RPMI7951 (cell line): ENCODE data around the gene HINT2. TPM values are rescaled to one million over a fixed set of nuclear protein-coding genes. Genes with fewer than 3 reads are reported as not detected.

Experiments used
- DNase-seq: peaks from one replicate; pipeline ENCODE4 v3.0.0-alpha.2; 2012; ENCODE audit warnings: low read depth
- total RNA-seq: library from RNA; depleted of rRNA; stranded (reverse); fragments of >200 nt; shearing (Covaris generic); gene quantifications from 2 replicates; pipeline ENCODE4 v1.2.3, GENCODE V29; 2014

HINT2 gene
- total RNA-seq, 1 experiment from 2014 or later: 57.7 TPM

DNA sequence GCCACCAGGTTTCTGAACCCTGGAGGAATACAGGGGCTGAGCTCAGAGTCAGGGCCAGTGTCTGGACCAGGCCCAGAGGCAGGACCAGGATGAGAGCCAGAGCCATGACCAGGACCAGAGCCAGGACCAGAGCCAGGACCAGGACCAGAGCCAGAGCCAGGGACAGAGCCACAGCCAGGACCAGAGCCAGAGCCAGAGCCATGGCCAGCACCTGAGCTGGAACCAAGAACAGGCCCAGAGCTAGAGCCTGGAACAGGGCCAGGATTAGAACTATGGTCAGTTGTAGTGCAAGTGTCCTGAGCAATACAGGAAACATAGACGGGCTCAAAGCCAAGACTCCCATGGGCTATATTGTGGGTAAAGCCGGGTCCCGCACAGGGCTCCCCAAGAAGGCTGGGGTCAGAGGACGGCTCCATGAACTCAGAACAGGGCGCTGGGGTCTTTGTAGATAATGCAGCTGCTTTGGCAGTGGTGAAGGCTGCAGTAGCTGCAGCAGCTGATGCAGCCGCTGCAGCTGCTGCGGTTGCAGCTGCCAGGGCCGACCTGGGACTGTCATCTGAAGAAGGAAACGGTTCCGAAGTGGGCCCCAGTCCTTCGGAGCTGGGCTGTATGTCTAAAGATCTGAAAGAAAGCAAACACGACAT is 3.3 kb downstream of the HINT2 start:
- peak; percentile 62 for DNase-seq

DNA sequence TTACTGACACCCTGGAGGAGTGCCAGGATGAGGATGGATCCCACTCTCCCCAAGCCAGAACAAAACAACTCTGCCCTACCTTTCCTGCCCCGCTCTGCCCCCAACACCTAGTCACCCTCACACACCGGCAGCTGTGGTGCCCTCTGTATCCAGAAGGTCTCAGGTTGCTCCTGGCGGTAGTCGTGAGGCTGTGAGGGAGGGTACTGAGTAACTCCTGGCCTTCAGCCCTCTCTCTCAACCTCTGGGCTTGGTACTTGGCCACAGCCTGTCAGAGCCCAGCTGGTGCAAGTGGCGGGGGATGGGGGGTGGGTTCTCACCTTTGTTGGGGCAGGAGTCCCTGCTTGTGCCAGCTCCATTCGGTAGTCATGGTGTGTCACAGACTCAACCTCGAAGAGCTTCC is 4.7 kb downstream of the HINT2 start:
- DNase-seq: no peak

DNA sequence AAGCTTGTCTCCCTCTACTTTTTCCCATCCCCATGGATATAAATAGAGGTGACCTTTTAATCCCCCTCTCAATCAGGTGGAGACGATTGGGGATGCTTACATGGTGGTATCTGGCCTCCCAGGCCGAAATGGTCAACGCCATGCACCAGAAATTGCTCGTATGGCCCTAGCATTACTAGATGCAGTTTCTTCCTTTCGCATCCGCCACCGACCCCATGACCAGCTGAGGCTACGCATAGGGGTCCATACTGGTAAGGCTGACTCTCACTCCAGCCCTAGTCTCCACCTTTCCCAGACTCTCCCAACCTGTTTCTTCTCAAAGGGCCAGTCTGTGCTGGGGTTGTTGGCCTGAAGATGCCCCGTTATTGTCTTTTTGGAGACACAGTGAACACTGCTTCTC is 6.4 kb downstream of the HINT2 start:
- no peak for DNase-seq

DNA sequence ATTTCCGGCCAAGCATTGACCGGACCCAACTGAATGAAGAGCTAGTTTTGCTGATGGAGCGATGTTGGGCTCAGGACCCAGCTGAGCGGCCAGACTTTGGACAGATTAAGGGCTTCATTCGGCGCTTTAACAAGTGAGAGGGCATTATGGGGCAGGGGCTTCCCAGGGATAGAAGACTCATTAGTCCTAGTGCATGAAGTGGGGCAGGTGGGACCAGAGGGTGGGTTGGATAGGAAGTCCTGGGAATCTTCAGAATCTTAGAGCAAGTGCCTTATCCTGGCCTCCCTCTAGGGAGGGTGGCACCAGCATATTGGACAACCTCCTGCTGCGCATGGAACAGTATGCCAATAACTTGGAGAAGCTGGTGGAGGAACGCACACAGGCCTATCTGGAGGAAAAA is 8.7 kb downstream of the HINT2 start:
- no peak for DNase-seq

DNA sequence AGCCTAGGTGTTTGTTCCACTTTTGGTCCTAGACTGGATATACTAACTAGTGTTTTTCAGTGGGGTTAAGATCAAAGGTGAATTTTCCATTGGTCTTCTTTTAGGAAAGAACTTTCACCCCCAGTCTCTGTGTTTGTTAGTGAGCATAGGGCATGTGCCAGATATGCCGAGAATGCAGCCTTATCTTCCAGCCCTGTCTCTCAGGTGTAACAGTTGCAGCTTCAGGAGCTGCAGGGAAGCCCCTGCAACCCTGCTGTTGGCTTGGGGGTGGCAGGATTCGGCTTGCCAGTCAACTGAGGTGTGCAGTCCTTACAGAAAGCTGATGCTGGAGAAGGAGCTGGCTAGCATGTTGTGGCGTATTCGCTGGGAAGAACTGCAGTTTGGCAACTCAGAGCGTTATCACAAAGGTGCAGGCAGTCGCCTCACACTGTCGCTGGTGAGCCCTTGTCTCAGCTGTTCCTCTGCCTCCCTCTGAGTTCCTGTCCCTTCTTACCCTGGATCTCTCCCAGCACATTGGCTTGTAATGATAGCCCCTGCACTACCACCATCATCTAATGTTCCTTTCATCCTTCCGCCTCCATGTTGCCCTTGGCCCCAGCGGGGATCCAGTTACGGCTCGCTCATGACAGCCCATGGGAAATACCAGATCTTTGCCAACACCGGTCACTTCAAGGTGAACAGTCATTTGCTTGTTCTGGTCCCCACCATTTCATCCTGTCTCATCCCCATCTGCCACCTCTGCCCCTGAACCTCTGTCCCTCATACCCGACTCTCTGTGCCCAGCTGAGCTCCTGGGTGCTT is 13.3 kb downstream of the HINT2 start:
- no peak for DNase-seq

DNA sequence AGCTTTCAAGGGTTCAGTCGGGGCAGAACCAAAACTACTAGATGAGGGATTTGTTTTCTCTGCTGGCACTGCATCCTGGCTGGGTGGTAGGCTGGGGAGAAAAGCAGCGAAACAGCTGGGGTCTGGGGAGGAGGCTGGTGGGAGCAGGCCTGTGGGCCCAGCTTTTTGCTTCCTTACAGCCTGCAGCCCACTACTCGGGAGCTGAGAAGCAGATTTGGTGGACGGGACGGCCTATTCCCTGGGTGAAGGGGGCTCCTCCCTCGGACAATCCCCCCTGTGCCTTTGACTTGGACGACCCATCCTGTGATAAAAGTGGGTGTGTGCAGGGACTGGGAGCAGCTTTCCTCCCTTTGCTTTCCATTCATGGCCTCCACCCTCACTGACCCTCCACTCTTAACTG is 14.3 kb downstream of the HINT2 start:
- no peak for DNase-seq

DNA sequence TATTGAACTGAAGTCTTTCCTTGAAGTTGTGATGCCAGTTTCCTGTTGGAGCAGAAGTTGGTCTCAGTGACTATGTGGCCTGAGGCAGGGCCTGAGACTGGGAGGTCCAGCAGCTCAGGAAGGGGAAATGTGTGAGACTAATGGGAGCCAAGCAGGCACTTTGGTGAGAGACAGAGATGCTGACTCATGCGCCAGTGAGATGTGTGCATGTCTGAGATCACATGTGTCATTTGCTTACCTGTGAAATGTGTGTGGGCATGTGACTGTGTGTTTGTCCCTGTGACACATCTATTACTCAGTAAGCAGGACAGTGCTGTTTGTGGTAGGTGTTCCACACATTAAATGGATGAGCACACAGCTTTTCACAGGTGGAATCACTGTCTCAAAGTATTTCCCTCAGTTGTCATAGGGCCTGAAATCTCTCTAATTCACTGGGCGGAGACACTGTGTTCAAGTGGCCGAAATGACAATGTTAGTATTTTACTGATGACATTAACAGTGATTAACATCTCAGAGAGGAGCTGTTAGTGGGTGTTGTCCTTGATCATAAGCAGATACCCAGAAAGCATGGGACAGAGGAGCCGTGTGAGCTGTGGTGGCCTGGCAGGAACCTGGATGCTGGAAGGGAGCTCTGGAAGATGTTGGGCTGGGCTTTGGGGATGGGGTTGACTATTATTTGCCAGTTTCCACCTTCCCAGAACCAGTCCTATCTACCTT is 16.0 kb downstream of the HINT2 start:
- peak; percentile 85 for DNase-seq

DNA sequence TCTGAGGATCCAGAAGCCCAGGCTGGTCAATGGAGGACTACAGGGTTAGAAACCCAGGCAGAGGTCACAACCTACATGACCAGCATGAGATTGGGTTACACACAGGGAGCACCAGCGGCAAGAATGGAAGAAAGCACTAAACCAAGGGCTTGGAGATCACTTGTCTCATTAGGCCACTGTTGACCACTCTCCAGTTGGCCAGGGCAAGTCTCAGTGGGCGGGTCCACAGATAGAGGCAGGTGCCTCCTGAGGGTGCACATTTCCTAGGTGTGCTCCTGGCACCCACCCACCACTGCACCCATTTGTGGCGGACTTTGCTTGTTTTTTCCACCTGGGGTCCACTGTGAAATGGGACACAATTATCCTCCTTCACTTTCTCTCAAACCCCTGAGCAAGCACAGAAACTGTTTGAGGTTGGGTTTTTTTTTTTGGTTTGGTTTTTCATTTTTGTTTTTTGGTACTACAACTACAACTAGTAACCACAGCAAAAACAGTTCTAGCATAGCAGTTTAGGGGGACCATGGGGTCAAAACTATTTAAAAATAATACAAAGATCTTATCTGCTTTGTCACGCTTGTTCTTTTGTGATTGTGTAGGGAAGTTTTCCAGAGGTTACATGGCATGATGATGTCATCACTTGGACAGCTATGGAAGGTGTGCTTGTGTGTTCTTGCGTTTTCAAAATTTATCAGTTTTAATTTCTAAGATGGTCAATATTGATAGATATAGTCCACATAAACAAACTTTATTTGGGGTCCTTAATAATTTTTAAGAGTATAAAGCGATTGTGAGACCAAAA is 17.3 kb downstream of the HINT2 start:
- DNase-seq: no peak

DNA sequence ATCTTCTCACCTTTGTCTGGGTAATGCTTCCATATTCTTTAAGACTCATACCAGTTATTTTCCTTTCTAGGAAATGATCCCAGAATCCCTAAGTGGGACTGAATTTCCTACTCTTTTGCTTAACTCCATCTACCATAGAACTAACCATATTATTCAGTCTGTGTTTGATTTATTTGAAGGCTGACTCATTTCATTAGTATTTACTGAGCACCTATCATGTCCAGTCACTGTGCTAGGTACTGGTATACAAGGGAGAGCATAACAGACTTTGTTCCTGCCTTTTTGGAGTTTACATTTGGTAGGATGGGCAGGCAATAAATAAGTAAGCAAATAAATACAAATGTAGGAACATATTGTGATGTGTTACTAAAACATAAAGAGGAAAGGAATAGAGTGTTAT is 19.1 kb downstream of the HINT2 start:
- DNase-seq: no peak

DNA sequence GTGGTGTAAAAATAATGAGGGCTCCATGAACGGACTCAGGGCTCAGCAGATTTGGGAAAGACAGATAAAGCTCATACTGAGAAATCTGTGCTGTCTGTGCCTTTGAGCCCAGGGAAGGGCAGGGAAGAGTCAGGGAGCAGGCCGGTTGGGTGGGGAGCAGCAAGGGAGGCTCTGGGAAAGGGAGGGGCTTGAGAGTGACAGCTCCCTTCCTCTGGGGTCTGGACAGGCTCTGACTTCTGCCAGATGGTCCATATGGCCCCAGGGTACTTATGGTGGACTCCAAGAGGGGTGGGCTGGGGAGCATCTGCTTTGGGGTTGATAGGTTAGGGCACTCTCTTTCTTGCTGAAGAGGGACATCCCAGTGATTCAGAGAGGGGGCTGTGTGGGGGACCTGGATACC is 21.4 kb downstream of the HINT2 start:
- DNase-seq: no peak

DNA sequence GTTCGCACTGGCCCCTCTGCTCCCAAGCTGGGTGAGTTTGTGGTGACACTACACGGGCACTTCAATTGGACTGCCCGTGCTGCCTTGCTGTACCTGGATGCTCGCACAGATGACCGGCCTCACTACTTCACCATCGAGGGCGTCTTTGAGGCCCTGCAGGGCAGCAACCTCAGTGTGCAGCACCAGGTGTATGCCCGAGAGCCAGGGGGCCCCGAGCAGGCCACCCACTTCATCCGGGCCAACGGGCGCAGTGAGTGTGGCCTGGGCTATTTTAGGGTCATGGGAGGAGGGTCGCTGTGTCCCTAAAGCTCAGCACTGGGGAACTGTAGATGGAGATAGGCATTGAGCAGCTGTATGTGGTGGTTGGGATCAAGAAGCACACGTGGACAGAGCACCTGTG is 22.0 kb downstream of the HINT2 start:
- DNase-seq: no peak

DNA sequence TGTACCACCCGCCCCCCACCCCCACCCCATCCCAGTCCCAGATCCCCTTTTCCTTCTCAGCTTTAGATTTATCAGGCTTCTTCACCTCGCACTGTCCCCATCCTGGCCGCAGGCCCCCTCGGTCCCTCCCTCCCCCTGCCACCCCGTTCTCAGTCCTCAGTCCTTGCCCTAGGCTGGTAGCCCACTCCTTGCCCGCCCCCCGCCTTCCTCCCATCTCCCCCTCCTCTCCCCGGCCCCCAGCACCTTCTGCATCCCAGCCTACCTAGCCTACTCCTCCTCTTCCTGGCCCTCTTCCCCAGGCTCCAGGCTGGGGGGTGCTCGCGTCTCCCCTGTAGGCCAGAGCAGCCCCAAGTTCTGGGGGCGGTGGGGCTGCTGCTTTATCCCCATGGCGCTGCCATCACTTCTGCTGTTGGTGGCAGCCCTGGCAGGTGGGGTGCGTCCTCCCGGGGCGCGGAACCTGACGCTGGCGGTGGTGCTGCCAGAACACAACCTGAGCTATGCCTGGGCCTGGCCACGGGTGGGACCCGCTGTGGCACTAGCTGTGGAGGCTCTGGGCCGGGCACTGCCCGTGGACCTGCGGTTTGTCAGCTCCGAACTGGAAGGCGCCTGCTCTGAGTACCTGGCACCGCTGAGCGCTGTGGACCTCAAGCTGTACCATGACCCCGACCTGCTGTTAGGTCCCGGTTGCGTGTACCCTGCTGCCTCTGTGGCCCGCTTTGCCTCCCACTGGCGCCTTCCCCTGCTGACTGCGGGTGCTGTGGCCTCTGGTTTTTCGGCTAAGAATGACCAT is 22.6 kb downstream of the HINT2 start:
- DNase-seq: no peak

DNA sequence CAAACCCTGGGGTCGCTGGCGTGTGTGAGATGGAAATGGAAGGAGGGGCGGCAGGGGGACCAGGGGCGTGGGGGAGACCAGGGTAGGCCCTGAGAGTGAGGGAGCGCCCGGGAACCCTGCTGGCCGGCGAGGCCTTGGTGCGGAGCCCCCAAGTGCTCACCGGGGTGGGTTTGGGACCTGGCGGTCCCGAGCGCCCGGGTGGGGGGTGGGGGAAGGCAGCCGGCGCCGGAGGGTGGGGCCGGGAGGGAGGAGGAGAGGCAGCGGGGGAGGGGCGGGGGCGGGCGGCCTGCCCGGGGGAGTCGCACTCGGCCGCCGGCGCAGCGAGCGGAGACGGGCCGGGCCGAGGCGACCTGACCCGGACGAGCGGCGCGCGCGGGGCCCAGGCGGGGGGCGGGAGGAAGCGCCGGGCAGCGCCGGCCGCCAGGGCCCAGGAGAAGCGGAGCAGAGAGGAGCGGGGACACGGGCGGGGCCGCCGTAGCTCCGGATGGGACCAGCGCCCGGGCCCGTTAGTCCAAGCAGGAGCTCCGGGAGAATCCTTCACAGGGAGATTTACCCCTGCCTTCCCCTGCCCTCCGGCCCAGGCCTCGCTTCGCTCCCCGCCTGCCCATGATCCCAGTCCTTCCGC is 23.4 kb downstream of the HINT2 start, which contains the start of gene NPR2:
Gene NPR2 (plus strand): TSS at position 295 of the 625 bp plus-strand sequence. CDS start 818 bp downstream, outside the sequence.
- DNase-seq: peak; percentile 44

DNA sequence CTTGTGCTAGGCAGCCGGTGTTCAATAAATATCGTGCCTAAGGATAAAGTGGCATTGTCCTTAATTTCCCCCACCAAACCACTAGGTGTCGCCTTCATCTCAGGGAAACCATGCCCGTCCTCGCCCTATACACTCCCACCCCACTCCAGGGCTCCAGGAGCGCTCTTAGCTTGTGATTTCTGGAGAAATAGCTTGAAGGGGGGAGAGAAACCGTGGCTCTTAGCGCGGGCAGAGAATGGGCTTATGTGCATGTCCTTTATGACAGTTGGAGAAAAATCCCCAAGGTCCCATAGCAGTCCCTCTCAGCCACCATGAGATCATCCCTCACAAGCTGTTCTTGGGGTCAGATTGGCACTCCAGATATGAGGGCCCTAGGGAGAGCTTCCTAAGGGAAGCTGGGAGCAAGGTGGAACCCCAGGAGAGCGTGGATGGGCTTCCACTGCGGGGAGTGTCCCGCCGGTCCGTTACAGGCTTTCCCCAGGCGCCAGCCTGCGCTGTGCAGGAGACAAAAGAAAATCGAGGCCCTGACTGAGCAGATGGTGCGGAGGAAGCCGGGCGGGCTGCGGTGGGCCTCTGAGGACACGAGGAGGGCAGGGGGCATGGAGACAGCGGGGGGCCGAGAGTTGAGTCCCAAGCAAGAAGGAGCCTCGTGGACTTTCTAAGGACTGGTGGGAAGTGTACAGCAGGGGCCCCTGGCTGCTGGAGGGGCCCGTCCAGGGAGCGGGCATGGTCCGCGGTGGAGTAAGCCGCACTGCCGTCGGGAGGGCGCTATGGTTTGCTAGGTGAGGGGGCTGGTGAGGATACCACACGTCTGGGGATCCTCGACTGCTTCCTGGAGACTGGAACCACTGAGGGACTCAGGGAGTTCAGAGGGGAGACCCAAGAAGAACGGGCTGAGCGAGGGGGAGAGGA is 24.2 kb downstream of the HINT2 start:
- peak; percentile 80 for DNase-seq

DNA sequence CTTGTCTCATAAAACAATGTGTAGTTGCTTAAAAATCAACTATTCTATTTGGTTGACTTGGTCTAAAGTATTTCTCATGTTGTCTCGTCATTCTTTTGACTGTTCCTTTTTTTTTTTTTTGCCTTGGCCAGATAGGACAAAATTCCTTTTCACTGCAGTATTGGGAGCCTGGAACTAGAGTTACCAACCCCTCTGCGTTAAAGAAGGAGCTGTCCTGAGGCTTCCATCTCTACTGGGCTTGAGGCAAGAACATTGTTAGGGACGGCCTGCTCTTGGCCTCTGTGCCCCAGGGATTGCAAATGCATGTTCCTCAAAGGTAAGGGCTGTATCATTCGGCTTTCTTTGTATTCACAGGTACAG is 24.8 kb downstream of the HINT2 start:
- no peak for DNase-seq

DNA sequence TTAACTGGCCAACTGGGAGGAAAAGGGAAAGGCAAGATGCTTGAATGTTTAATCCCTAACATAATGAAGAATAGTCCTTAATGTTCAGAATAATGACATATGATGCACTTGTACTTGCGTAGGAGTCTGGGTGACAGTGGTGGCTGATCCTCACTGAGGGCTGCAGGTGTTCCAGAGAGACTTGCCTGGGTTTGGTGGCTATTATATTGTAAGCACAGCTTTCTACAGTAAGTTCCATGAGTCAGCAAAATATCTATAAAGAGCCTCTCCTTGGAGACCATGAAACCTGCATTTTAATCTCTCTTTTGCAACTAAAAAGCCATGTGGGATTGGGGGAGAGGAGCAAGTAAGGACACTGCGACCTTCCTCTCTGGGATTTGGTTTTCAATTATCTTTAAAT is 25.3 kb downstream of the HINT2 start:
- DNase-seq: no peak

DNA sequence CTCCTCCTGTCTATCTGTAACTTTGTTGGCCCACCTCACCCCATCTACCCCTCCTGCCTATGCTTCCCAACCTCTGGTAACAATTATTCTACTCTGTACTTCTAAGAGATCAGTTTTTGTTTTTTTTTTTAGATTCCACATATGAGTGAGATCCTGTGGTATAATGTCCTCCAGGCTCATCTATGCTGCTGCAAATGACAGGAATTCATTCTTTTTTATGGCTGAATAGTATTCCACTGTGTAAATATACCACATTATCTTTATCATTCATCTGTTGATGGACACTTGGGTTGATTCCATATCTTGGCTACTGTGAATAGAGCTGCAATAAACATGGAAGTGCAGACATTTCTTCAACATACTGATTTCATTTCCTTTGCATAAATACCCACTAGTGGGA is 31.4 kb downstream of the HINT2 start:
- no peak for DNase-seq

DNA sequence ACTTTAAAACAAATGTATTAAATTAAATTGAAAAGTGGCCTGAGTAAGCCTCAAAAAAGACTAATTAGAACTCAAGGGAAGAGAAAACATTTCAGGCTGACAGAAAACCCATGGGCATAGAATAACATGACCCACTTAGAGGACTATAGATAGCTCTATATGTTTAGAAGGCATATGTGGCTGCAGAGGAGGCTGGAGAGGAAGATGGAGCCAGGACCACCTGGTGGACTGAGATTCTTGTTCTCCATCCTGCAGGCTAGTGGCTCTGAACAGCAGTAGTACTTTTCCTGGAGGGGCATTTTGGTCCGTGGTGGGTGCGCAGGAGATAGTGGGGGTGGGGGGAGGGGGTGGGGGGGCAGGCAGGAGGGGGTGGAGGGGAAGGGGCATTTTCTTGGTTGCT is 33.8 kb downstream of the HINT2 start:
- no peak for DNase-seq

DNA sequence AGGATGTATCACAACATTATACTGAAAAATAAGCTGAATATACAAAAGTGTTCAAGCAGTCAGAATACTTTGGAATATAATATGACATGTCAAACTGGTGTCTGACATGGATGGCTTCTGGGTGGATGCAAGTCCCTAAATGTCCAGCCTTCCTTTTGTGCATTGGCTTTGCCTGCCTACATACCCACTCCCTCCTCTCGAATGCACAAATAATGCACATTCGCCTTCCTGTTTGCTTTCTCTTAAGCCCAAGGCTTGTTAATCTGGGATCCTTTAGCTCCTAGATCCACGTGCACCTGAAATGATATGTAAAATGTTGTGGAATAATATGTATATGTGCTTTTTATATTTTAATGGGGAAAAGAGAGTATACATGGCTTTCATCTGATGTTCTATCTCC is 36.3 kb downstream of the HINT2 start:
- DNase-seq: no peak

DNA sequence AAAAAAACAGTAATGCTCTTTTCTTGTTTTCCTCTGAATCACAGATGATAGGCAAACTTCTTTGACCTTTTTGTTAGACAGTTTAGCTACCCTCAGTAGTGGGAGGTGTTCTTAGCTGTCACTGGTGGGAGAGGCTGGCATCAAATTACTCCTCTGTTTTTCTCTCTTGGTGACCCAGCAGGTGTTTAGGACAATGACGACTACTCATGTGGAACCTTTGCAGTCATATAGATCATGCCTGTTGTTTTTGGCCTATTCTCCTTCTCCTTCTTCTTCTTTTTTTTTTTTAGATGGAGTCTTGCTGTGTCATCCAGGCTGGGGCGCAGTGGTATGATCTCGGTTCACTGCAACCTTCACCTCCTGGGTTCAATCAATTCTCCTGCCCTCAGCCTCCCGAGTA is 38.8 kb downstream of the HINT2 start:
- DNase-seq: no peak
